Sigmoid colon (tissue), 7 donors: ENCODE measurements around the gene FKBP10. TPM values are rescaled to one million over a fixed set of nuclear protein-coding genes. Genes with fewer than 3 reads are reported as not detected.

ENCODE experiments used
- DNase-seq: peaks from one replicate; pipeline ENCODE4 v3.0.0-alpha.2; 2019
- H3K27ac ChIP-seq, 4 donors: fragments of 200-600 bp; sonication (generic); one replicate each; pipeline ENCODE4 v1.5.1; 2016 to 2019; ENCODE audit warnings: mild to moderate bottlenecking in 1 of 4
- H3K27me3 ChIP-seq, 3 donors: fragments of 200-600 bp; sonication (generic); one replicate each; pipeline ENCODE4 v1.5.1; 2019; ENCODE audit warnings: mild to moderate bottlenecking in 1 of 3
- H3K36me3 ChIP-seq, 4 donors: fragments of 200-600 bp; sonication (generic); one replicate each; pipeline ENCODE4 v1.5.1; 2016 to 2019
- H3K4me1 ChIP-seq, 4 donors: fragments of 200-600 bp; sonication (generic); one replicate each; pipeline ENCODE4 v1.5.1; 2017 to 2019
- H3K4me3 ChIP-seq, 4 donors: fragments of 200-600 bp; sonication (generic); one replicate each; pipeline ENCODE4 v1.5.1; 2017 to 2019; ENCODE audit warnings: mild to moderate bottlenecking in 2 of 4, moderate library complexity in 1 of 4
- H3K9me3 ChIP-seq, 4 donors: fragments of 200-600 bp in 3 of 4; sonication (generic) in 3 of 4; one replicate each; pipeline versions ENCODE4 v1.5.1 to v1.6.1; 2013 to 2019
- EP300 ChIP-seq, 4 donors: sonication (generic); formaldehyde crosslinking; IDR thresholded peaks; one replicate each; pipeline ENCODE4 v1.6.1; 2017; ENCODE audit warnings: antibody characterized with exemption in 4 of 4
- POLR2A ChIP-seq, 2 donors: fragments of 450-650 bp; IDR thresholded peaks; one replicate each; pipeline ENCODE4 v1.6.1; 2016; ENCODE audit warnings: antibody characterized with exemption in 2 of 2, mild to moderate bottlenecking in 2 of 2, moderate library complexity in 2 of 2
- POLR2AphosphoS5 ChIP-seq, 4 donors: sonication (generic); formaldehyde crosslinking; IDR thresholded peaks; one replicate each; pipeline ENCODE4 v1.6.1; 2017; ENCODE audit warnings: antibody characterized with exemption in 4 of 4
- WGBS, 2 donors: extraction: QIAGEN DNeasy Blood & Tissue Kit; methylation state at CpG; one replicate each; pipeline ENCODE4 v1.1.7; 2013; 5-methylcytosine and 5-hydroxymethylcytosine counted together
- intact Hi-C: fragments of 100-400 bp; cut with DNase I; formaldehyde crosslinking; loops from one replicate; pipeline ENCODE4 v1.15.1; 2023
- polyA plus RNA-seq, 3 donors: library from polyadenylated mRNA; stranded (reverse); fragments of 200-250 nt; gene quantifications; one replicate each; pipeline ENCODE4 v1.2.3, GENCODE V29; 2013
- total RNA-seq, 4 donors: library from RNA; depleted of rRNA; stranded (reverse); fragments of >200 nt; gene quantifications; one replicate each; pipeline ENCODE4 v1.1.0, GENCODE V29; 2016
- TF ChIP-seq, protein P1 (sequence below), 4 experiments: fragments of 450-650 bp in 3 of 4; fragments of 200-600 bp in 1 of 4; IDR thresholded peaks; one replicate each; pipeline ENCODE4 v1.5.1; 2016 to 2019; ENCODE audit warnings: antibody characterized with exemption in 4 of 4, mild to moderate bottlenecking in 3 of 4, moderate library complexity in 2 of 4
- donor health status: healthy with polysubstance abuse.
- donor health status: Bipolar disorder and iron deficiency.
- donor health status: healthy.

FKBP10 gene
- total and polyA plus RNA-seq, 7 donors = 5.5 to 71.2 (median 34.2) TPM

DNA sequence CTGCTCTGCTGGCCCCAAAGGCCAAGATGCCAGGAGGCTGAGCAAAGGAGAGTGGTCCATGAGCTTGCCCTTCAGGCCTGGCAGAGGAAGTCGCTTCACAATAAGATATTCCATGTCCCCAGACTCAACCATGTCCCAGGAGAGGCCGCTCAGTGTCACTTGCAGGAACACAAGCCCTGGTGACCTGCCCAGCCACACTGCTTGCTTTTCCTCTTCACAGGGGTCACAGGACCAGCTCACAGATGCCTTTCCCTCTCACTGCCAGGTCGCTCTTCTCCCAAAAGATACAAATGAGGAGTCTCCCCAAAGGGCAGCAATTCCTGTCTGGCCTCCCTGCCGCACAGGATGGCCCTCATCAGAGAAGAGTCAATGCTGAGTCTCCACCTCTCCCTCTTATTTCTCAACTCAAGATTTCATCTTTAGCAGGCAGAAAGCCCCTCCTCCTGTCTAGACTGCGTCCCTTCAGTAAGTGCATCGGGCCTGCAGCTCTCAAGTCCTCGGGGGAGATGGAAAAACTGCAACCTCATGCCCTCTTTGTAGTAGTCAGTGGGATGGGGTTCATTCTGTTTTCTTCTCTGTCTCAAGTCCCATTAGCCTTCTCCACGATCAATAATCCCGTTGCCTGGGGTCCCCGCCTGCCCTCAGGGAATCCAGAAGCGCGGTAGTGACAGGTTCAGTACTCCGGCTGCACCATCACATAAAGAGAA lies 31.2 kb upstream of the FKBP10 start:
- TF ChIP-seq POLR2AphosphoS5 (IDR thresholded peaks at IDR 0.05) (no peak), EP300 (IDR thresholded peaks at IDR 0.05) (no peak)
- WGBS, 2 donors = 77 to 82% methylated on average over 13 of the region's 13 CpGs
- H3K4me3 ChIP-seq = no peak overlapping the region
- H3K27ac ChIP-seq = peak overlapping the region; percentile 23 to 51 (median 44)
- intact Hi-C loops = no loop called here
- H3K27me3 ChIP-seq = peaks cover 13 to 35% (median 18%) of the 10 kb centered on the region in 3 donors
- peaks cover 0 to 53% (median 35%) of the 10 kb centered on the region in 4 donors for H3K4me1 ChIP-seq
- peak; percentile 65 for DNase-seq
- no peaks in the 10 kb centered on the region for H3K36me3 ChIP-seq
- H3K9me3 ChIP-seq = no peaks in the 10 kb centered on the region

DNA sequence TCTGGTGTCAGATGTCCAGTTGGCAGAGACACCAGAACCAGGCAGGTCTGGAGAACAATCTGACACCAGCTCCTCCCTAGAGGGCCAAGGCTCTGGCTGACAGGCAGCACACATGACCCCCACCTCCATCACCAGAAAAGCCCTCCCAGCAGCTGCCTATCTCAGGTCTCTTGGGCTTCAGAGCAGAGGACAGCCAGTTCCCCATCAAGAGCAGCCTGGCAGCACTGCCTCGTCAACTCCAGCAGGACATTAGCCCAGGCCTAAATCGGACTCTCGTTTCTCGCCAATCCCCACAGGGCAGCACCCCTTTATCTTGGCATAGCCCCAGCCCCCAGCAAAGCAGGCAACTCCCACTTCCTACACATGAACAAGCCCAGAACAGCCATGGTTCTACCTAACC lies 30.7 kb upstream of the FKBP10 start:
- H3K4me3 ChIP-seq = no peak overlapping the region
- H3K4me1 ChIP-seq = peaks cover 0 to 50% (median 31%) of the 10 kb centered on the region in 4 donors
- TF ChIP-seq POLR2A (IDR thresholded peaks at IDR 0.05) (no peak), POLR2AphosphoS5 (IDR thresholded peaks at IDR 0.05) (peak in 1 of 4 donors; percentile 19)

DNA sequence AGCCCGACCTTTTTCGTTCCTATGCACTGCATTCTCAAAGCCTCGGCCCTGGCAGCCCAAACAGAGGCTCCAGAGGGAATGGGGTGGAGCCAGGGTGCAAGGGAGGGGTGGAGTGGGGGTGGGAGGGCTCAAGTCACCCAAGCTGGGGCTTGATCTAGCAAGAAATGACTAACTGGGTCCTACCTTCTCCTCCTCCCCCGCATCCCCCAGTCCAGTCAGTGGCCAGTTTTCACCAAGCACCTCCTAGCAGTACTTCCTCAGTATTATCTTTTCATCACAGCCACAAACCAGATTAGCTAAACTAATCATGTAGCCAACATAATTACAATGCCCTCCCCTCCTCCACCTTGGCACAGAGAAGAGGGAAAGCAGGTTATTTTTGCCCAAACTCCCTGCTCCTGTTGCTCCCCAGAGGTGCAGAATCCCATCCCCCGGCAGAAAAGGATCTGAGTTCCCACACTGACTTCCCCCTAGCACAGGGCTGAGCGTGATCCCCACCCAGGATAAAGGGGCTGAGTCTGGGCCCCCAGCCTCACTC lies 28.5 kb upstream of the FKBP10 start:
- WGBS, 2 donors = 10 to 28% methylated on average over 6 of the region's 6 CpGs
- DNase-seq = no peak
- Histone ChIP-seq H3K36me3 (no peaks in the 10 kb centered on the region), H3K27me3 (peaks cover 15 to 37% (median 18%) of the 10 kb centered on the region in 3 donors), H3K9me3 (no peaks in the 10 kb centered on the region), H3K4me1 (peaks cover 0 to 38% (median 18%) of the 10 kb centered on the region in 4 donors), H3K4me3 (peak overlapping the region in 3 of 4 donors; percentile 53 to 64 (median 62)), H3K27ac (peak overlapping the region; percentile 64 to 78 (median 74))
- intact Hi-C loops = no loop called here
- TF ChIP-seq EP300 (IDR thresholded peaks at IDR 0.05) (no peak), POLR2AphosphoS5 (IDR thresholded peaks at IDR 0.05) (no peak), POLR2A (IDR thresholded peaks at IDR 0.05) (no peak)
- TF ChIP-seq, protein P1, sequence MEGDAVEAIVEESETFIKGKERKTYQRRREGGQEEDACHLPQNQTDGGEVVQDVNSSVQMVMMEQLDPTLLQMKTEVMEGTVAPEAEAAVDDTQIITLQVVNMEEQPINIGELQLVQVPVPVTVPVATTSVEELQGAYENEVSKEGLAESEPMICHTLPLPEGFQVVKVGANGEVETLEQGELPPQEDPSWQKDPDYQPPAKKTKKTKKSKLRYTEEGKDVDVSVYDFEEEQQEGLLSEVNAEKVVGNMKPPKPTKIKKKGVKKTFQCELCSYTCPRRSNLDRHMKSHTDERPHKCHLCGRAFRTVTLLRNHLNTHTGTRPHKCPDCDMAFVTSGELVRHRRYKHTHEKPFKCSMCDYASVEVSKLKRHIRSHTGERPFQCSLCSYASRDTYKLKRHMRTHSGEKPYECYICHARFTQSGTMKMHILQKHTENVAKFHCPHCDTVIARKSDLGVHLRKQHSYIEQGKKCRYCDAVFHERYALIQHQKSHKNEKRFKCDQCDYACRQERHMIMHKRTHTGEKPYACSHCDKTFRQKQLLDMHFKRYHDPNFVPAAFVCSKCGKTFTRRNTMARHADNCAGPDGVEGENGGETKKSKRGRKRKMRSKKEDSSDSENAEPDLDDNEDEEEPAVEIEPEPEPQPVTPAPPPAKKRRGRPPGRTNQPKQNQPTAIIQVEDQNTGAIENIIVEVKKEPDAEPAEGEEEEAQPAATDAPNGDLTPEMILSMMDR (IDR thresholded peaks at IDR 0.05) = no peak

More for the DNA sequence above, 30.7 kb upstream of the FKBP10 start:
- peak overlapping the region; percentile 23 to 51 (median 44) for H3K27ac ChIP-seq
- intact Hi-C loops = no loop called here
- peaks cover 15 to 37% (median 18%) of the 10 kb centered on the region in 3 donors for H3K27me3 ChIP-seq
- H3K36me3 ChIP-seq = no peaks in the 10 kb centered on the region
- 63 to 67% methylated on average over 4 of the region's 4 CpGs for WGBS, 2 donors
- DNase-seq = peak; percentile 70
- H3K9me3 ChIP-seq = no peaks in the 10 kb centered on the region

DNA sequence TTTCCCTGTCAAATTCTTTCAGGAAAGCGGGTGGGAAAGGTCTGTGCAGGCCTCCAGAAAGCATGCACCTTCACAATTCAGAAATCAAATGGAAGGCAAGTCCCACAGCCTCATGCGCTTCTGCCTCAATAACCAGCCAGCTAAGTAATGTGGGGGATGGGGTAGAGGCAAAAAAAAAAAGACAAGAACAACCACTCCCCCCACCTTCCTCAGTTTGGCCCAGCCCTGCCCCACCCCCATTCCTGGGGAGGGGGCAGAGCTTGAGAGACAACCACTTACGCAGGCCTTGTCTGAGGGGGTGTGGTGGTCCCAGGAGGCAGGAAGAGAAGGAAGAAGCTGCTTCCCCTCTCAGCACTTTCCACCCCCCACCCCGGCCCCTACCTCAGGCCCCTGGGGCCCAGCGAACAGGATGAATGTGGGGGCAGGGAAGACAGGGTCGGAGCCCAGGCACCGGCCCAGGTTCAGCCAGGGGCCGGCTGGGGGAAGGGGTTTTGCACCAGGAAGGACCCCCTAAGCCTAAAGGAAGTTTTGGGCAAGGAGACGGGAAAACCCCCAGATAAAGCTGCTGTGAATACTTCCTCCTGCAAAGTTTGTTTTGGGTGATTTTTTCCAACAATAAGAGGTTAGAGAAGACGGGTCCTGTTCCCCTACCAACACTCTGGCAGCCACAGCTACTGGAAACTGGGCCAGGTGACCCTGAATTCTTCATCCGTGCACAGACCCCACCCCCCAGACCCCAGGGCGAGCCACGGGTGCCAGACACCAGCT lies 27.5 kb upstream of the FKBP10 start:
- peak overlapping the region; percentile 64 to 78 (median 74) for H3K27ac ChIP-seq
- peaks cover 0 to 38% (median 18%) of the 10 kb centered on the region in 4 donors for H3K4me1 ChIP-seq
- WGBS, 2 donors = 3 to 8% methylated on average over 13 of the region's 13 CpGs
- H3K4me3 ChIP-seq = peak overlapping the region; percentile 45 to 64 (median 58)
- TF ChIP-seq, protein P1 (IDR thresholded peaks at IDR 0.05) = no peak
- TF ChIP-seq EP300 (IDR thresholded peaks at IDR 0.05) (no peak), POLR2AphosphoS5 (IDR thresholded peaks at IDR 0.05) (no peak), POLR2A (IDR thresholded peaks at IDR 0.05) (no peak)
- H3K9me3 ChIP-seq = no peaks in the 10 kb centered on the region
- intact Hi-C loops = no loop called here
- no peaks in the 10 kb centered on the region for H3K36me3 ChIP-seq
- no peak for DNase-seq
- H3K27me3 ChIP-seq = peaks cover 15 to 37% (median 18%) of the 10 kb centered on the region in 3 donors

DNA sequence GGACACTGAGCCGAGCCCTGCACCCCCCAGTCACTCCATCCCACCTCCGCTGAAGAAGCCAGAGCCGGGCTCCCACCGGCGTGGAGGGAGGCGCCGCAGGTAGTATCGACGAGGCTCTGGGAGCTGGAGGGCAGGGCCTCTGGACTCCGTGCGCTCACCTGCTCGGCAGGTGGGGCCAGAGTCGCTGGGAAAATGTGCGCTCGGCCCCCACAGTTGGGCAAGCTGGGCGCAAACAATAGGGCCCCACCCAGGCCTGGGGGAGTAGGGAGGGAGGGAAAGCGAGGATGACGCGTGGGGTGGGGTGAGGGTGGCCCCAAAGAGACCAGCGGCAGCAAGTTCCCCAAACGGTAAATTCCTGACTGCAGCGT lies 27.0 kb upstream of the FKBP10 start:
- intact Hi-C loops = no loop called here
- peaks cover 0 to 38% (median 18%) of the 10 kb centered on the region in 4 donors for H3K4me1 ChIP-seq
- TF ChIP-seq POLR2A (IDR thresholded peaks at IDR 0.05) (peak in 1 of 2 donors; percentile 52), EP300 (IDR thresholded peaks at IDR 0.05) (no peak), POLR2AphosphoS5 (IDR thresholded peaks at IDR 0.05) (peak in 1 of 4 donors; percentile 31)
- TF ChIP-seq, protein P1 (IDR thresholded peaks at IDR 0.05) = no peak
- peak overlapping the region; percentile 45 to 64 (median 58) for H3K4me3 ChIP-seq
- no peaks in the 10 kb centered on the region for H3K9me3 ChIP-seq
- H3K27me3 ChIP-seq = peaks cover 15 to 37% (median 18%) of the 10 kb centered on the region in 3 donors
- peak overlapping the region; percentile 64 to 78 (median 74) for H3K27ac ChIP-seq
- DNase-seq = no peak
- 1% methylated on average over 22 of the region's 22 CpGs for WGBS, 2 donors
- no peaks in the 10 kb centered on the region for H3K36me3 ChIP-seq
